ENCODE data around the gene GSTM3. TPM values are rescaled to one million over a fixed set of nuclear protein-coding genes. Genes with fewer than 3 reads are reported as not detected.
A peak's percentile ranks its signal among the peaks of the same experiment; 100 is the strongest.

Gene GSTM3
- total and polyA plus RNA-seq, 7 donors: 10.1 to 79.8 (median 39.8) TPM

GRCh38 chr1:109776911-109777310, 36.1 kb upstream of the GSTM3 start:
- 14 to 42% (median 23%) methylated on average over 4 of the region's 4 CpGs for WGBS, 3 donors
- peak; percentile 82 to 89 for DNase-seq
- no peaks in the 10 kb centered on the region for H3K27me3 ChIP-seq (ENCODE audit: insufficient read depth in 3 of 3, low read length in 2 of 3)
- no peaks in the 10 kb centered on the region for H3K9me3 ChIP-seq
- ATAC-seq: peak; percentile 81 to 87 (median 86)
- peak; percentile 98 for TF ChIP-seq CTCF (IDR thresholded peaks at IDR 0.05)
- intact Hi-C loops (cut with DNase I): loop anchor here (1.0 to 5.0 kb wide), 4 partner anchors 135 to 234 kb away; partner anchors contain the start of genes AHCYL1 (in 2 of the 2) and CSF1 (in 1 of the 2)
- no peak overlapping the region for H3K4me3 ChIP-seq
- H3K27ac ChIP-seq: no peak overlapping the region
- no peaks in the 10 kb centered on the region for H3K4me1 ChIP-seq
- no peaks in the 10 kb centered on the region for H3K36me3 ChIP-seq (ENCODE audit: insufficient read depth in 1 of 2, low read depth in 1 of 2)

GRCh38 chr1:109776206-109776835, 35.5 kb upstream of the GSTM3 start:
- Histone ChIP-seq H3K9me3 (no peaks in the 10 kb centered on the region), H3K4me3 (no peak overlapping the region), H3K4me1 (no peaks in the 10 kb centered on the region), H3K36me3 (ENCODE audit: insufficient read depth in 1 of 2, low read depth in 1 of 2) (no peaks in the 10 kb centered on the region), H3K27ac (no peak overlapping the region), H3K27me3 (ENCODE audit: insufficient read depth in 3 of 3, low read length in 2 of 3) (no peaks in the 10 kb centered on the region)
- WGBS, 3 donors: 78 to 85% (median 80%) methylated on average over 6 of the region's 6 CpGs
- intact Hi-C loops (cut with DNase I): loop anchor here in 1 of 2 donors (1.0 to 5.0 kb wide), 2 partner anchors 135 to 136 kb away; partner anchors contain the start of gene CSF1
- ATAC-seq: no peak
- peak in 1 of 2 donors; percentile 28 for DNase-seq
- no peak for TF ChIP-seq CTCF (IDR thresholded peaks at IDR 0.05)

- 7 to 23% (median 18%) methylated on average over 1 of the region's 1 CpG for WGBS, 3 donors
- no peaks in the 10 kb centered on the region for H3K27me3 ChIP-seq (ENCODE audit: insufficient read depth in 3 of 3, low read length in 2 of 3)
- intact Hi-C loops (cut with DNase I): loop anchor here in 1 of 2 donors (2.0 to 5.0 kb wide), 2 partner anchors 137 to 231 kb away; partner anchors contain the start of gene CSF1
- no peaks in the 10 kb centered on the region for H3K9me3 ChIP-seq
- H3K36me3 ChIP-seq (ENCODE audit: insufficient read depth in 1 of 2, low read depth in 1 of 2): no peaks in the 10 kb centered on the region
- no peak overlapping the region for H3K27ac ChIP-seq
- no peak for ATAC-seq
- no peak for DNase-seq
- no peaks in the 10 kb centered on the region for H3K4me1 ChIP-seq
- no peak overlapping the region for H3K4me3 ChIP-seq
- TF ChIP-seq CTCF (IDR thresholded peaks at IDR 0.05): no peak
Observed at GRCh38 chr1:109775398-109775797, 34.6 kb upstream of the GSTM3 start.

GRCh38 chr1:109773900-109774485, 33.2 kb upstream of the GSTM3 start:
- intact Hi-C loops (cut with DNase I): loop anchor here (1.0 to 5.0 kb wide), 4 partner anchors 52 to 229 kb away; no protein-coding TSS in a partner anchor
- no peaks in the 10 kb centered on the region for H3K27me3 ChIP-seq (ENCODE audit: insufficient read depth in 3 of 3, low read length in 2 of 3)
- 33 to 60% (median 48%) methylated on average over 6 of the region's 6 CpGs for whole genome bisulfite sequencing, 3 donors
- H3K27ac ChIP-seq: no peak overlapping the region
- no peak for TF ChIP-seq CTCF (IDR thresholded peaks at IDR 0.05)
- H3K9me3 ChIP-seq: no peaks in the 10 kb centered on the region
- H3K4me3 ChIP-seq: no peak overlapping the region
- DNase-seq (peak in 1 of 2 donors; percentile 47), ATAC-seq (no peak)
- H3K4me1 ChIP-seq: no peaks in the 10 kb centered on the region
- no peaks in the 10 kb centered on the region for H3K36me3 ChIP-seq (ENCODE audit: insufficient read depth in 1 of 2, low read depth in 1 of 2)

All from psoas muscle (tissue), 8 donors.